Astrocyte (in vitro differentiated cells and primary cell): ENCODE data around the gene ZNF367. TPM values are rescaled to one million over a fixed set of nuclear protein-coding genes. Genes with fewer than 3 reads are reported as not detected.

ENCODE experiments used
- DNase-seq: peaks from one replicate; pipeline ENCODE4 v3.0.0-alpha.2; 2010; ENCODE audit warnings: low read depth
- FAIRE-seq: peaks from 2 replicates; lab custom pipeline; 2011; peaks lifted over from hg19 to GRCh38; lab: Jason Lieb, UNC
- H2AFZ ChIP-seq: 2 replicates; pipeline ENCODE4 v1.6.0; 2012; ENCODE audit warnings: low read depth, low read length, inconsistent platforms
- H3K27ac ChIP-seq: 2 replicates; pipeline ENCODE4 v1.5.1; 2011; ENCODE audit warnings: low read depth, low read length, inconsistent platforms
- H3K27me3 ChIP-seq: 2 replicates; pipeline ENCODE4 v1.6.0; 2011; ENCODE audit warnings: low read length, inconsistent platforms; ENCODE audit not compliant: insufficient read depth
- H3K36me3 ChIP-seq: 2 replicates; pipeline ENCODE4 v1.5.1; 2011; ENCODE audit warnings: low read length, inconsistent platforms; ENCODE audit not compliant: insufficient read depth
- H3K4me1 ChIP-seq: 2 replicates; pipeline ENCODE4 v1.5.1; 2011; ENCODE audit warnings: low read length, inconsistent platforms; ENCODE audit not compliant: insufficient read depth
- H3K4me2 ChIP-seq: 2 replicates; pipeline ENCODE4 v1.6.0; 2012; ENCODE audit warnings: low read length, inconsistent platforms
- H3K4me3 ChIP-seq: 2 replicates; pipeline ENCODE4 v1.5.1; 2011; ENCODE audit warnings: low read depth, mild to moderate bottlenecking, low read length, inconsistent platforms; ENCODE audit not compliant: insufficient read depth
- H3K79me2 ChIP-seq: 2 replicates; pipeline ENCODE4 v1.6.0; 2012; ENCODE audit warnings: mild to moderate bottlenecking, low read length, inconsistent platforms; ENCODE audit not compliant: insufficient read depth
- H3K9ac ChIP-seq: 2 replicates; pipeline ENCODE4 v1.6.0; 2012; ENCODE audit warnings: mild to moderate bottlenecking, low read length, inconsistent platforms
- H3K9me3 ChIP-seq: 2 replicates; pipeline ENCODE4 v1.5.1; 2012; ENCODE audit warnings: low read depth, mild to moderate bottlenecking, low read length, inconsistent platforms; ENCODE audit not compliant: insufficient read depth
- H4K20me1 ChIP-seq: 2 replicates; pipeline ENCODE4 v1.6.0; 2012; ENCODE audit warnings: low read length, inconsistent platforms; ENCODE audit not compliant: insufficient read depth
- H3K27ac Mint-ChIP-seq: one replicate; pipeline ENCODE4 v1.8.0; 2021; ENCODE audit warnings: mild to moderate bottlenecking, mixed read lengths; ENCODE audit not compliant: unreplicated experiment
- H3K27me3 Mint-ChIP-seq: one replicate; pipeline ENCODE4 v1.8.0; 2021; ENCODE audit warnings: low read depth, mixed read lengths; ENCODE audit not compliant: unreplicated experiment
- H3K36me3 Mint-ChIP-seq: one replicate; pipeline ENCODE4 v1.8.0; 2021; ENCODE audit warnings: low read depth, mixed read lengths; ENCODE audit not compliant: unreplicated experiment
- H3K4me1 Mint-ChIP-seq: one replicate; pipeline ENCODE4 v1.8.0; 2021; ENCODE audit warnings: low read depth, mixed read lengths; ENCODE audit not compliant: unreplicated experiment
- H3K4me3 Mint-ChIP-seq: one replicate; pipeline ENCODE4 v1.8.0; 2021; ENCODE audit warnings: mild to moderate bottlenecking, moderate library complexity, mixed read lengths; ENCODE audit not compliant: unreplicated experiment
- H3K9me3 Mint-ChIP-seq: one replicate; pipeline ENCODE4 v1.8.0; 2021; ENCODE audit warnings: mild to moderate bottlenecking, mixed read lengths; ENCODE audit not compliant: unreplicated experiment
- CTCF ChIP-seq: IDR thresholded peaks from 2 replicates; pipeline ENCODE4 v1.5.1; 2011; ENCODE audit warnings: low read depth, mild to moderate bottlenecking, inconsistent platforms, low read length, moderate library complexity; ENCODE audit not compliant: insufficient read depth
- EZH2 ChIP-seq: IDR thresholded peaks from 2 replicates; pipeline ENCODE4 v1.6.1; 2012; ENCODE audit warnings: mild to moderate bottlenecking, low read length, inconsistent platforms; ENCODE audit not compliant: insufficient read depth
- total RNA-seq: library from RNA; stranded (reverse); gene quantifications from 2 replicates; pipeline ENCODE4 v1.2.1, GENCODE V29; 2021

The ZNF367 gene
- total RNA-seq, 1 donor from 2014 or later: 0.89 TPM

- H2AFZ ChIP-seq: no peak overlapping the region
- H3K4me3 ChIP-seq: no peak overlapping the region
- peaks cover 2% of the 10 kb centered on the region for H3K36me3 ChIP-seq
- no peaks in the 10 kb centered on the region for H3K27me3 Mint-ChIP-seq
- no peak for DNase-seq
- no peak overlapping the region for H3K27ac ChIP-seq
- no peaks in the 10 kb centered on the region for H3K27me3 ChIP-seq
- H3K4me3 Mint-ChIP-seq: no peak overlapping the region
- no peaks in the 10 kb centered on the region for H4K20me1 ChIP-seq
- H3K79me2 ChIP-seq: no peaks in the 10 kb centered on the region
- no peaks in the 10 kb centered on the region for H3K9me3 Mint-ChIP-seq
- H3K36me3 Mint-ChIP-seq: no peaks in the 10 kb centered on the region
- no peak overlapping the region for H3K9ac ChIP-seq
- TF ChIP-seq CTCF: no peak
- TF ChIP-seq EZH2: no peak
- peaks cover 2% of the 10 kb centered on the region for H3K4me1 Mint-ChIP-seq
- no peaks in the 10 kb centered on the region for H3K4me1 ChIP-seq
- no peak overlapping the region for H3K4me2 ChIP-seq
- no peak overlapping the region for H3K27ac Mint-ChIP-seq
- no peak for FAIRE-seq
- no peaks in the 10 kb centered on the region for H3K9me3 ChIP-seq
These were observed 30.0 kb downstream of the ZNF367 start for GRCh38 chr9:96388144-96388543.

GRCh38 chr9:96386157-96386556, 32.0 kb downstream of the ZNF367 start:
- peaks cover 12% of the 10 kb centered on the region for H3K79me2 ChIP-seq
- H3K9ac ChIP-seq: no peak overlapping the region
- H3K4me1 ChIP-seq: peaks cover 6% of the 10 kb centered on the region
- peaks cover 2% of the 10 kb centered on the region for H3K36me3 ChIP-seq
- Mint-ChIP-seq H3K27ac (no peak overlapping the region), H3K27me3 (no peaks in the 10 kb centered on the region), H3K4me3 (no peak overlapping the region), H3K36me3 (peaks cover 1% of the 10 kb centered on the region), H3K9me3 (no peaks in the 10 kb centered on the region), H3K4me1 (peaks cover 11% of the 10 kb centered on the region)
- H3K4me3 ChIP-seq: no peak overlapping the region
- no peaks in the 10 kb centered on the region for H3K27me3 ChIP-seq
- no peak for FAIRE-seq
- no peaks in the 10 kb centered on the region for H3K9me3 ChIP-seq
- H4K20me1 ChIP-seq: peaks cover 10% of the 10 kb centered on the region
- no peak overlapping the region for H2AFZ ChIP-seq
- H3K4me2 ChIP-seq: no peak overlapping the region
- DNase-seq: no peak
- H3K27ac ChIP-seq: no peak overlapping the region
- no peak for TF ChIP-seq EZH2

DNA sequence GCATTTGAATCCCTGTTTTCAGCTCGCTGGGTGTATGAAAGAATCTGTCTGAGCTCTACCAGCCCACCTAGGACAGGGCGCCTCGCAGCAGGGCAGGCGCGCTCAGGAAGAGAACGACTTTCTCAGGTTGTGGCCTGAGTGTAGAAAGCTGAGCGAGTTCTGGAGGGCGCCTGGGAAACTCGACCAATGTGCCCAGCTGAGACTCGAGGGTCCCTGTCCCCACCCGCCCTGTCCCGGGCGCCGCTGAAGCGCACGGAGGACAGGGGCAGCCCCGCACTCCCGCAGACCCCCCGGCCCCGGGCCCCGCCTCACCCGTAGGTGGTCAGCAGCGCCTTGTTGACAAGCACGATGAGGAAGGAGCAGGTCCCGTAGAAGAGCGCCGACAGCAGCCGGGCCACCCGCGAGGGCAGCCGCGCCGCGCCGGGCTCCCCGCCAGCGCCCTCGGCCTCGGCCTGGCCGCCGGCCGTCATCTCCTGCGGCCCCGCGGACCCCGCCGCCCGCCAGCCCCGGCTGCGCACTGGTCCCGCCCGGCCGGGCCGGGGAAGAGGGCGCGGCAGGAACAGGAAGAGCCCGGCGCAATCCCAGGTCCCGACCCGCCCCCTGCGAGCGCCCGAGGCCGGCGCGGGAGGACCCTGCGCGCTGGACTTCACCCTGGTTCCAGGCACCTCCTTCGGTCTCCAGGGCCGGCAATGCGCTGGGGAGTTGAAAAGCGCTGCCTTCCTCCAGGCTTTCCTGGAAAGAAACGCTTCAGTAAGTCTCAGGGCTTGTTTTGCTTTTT, 34.8 kb downstream of the ZNF367 start, which contains the start of gene SLC35D2:
Gene SLC35D2, minus strand, starts transcription at position 547 of the 778 bp plus-strand sequence. Its CDS starts 77 bp downstream, at position 470.
- peak within 1 kb of the TSS; percentile 37 for H3K27ac ChIP-seq
- H3K36me3 ChIP-seq: no peaks in the 10 kb centered on the region
- H3K79me2 ChIP-seq: peaks cover 24% of the 10 kb centered on the region
- H3K9me3 Mint-ChIP-seq: no peaks in the 10 kb centered on the region
- H3K27ac Mint-ChIP-seq: peak within 1 kb of the TSS; percentile 51
- no peaks in the 10 kb centered on the region for H3K9me3 ChIP-seq
- peak within 1 kb of the TSS; percentile 88 for H3K4me3 Mint-ChIP-seq
- H2AFZ ChIP-seq: peak within 1 kb of the TSS; percentile 87
- H3K27me3 Mint-ChIP-seq: no peaks in the 10 kb centered on the region
- H3K4me2 ChIP-seq: peak within 1 kb of the TSS; percentile 93
- peaks cover 5% of the 10 kb centered on the region for H3K36me3 Mint-ChIP-seq
- peaks cover 17% of the 10 kb centered on the region for H3K4me1 Mint-ChIP-seq
- H3K4me3 ChIP-seq: peak within 1 kb of the TSS; percentile 64
- FAIRE-seq: no peak
- peaks cover 6% of the 10 kb centered on the region for H3K4me1 ChIP-seq
- peak within 1 kb of the TSS; percentile 75 for H3K9ac ChIP-seq
- no peak for TF ChIP-seq CTCF
- TF ChIP-seq EZH2: no peak
- H4K20me1 ChIP-seq: peaks cover 15% of the 10 kb centered on the region
- DNase-seq: peak; percentile 27
- no peaks in the 10 kb centered on the region for H3K27me3 ChIP-seq
